OCI-LY1 (cell line): ENCODE measurements around the gene PGF.

Experiments used
- EZH2 ChIP-seq: fragments of 200-600 bp; sonication (generic), shearing (Covaris generic); IDR thresholded peaks from 2 replicates; pipeline ENCODE4 v1.8.0; 2017; ENCODE audit warnings: borderline replicate concordance, mixed run types, mild to moderate bottlenecking, antibody characterized with exemption, low read length, moderate library complexity, mixed read lengths
- TF ChIP-seq, protein P1 (sequence below): fragments of 200-600 bp; sonication (generic), shearing (Covaris generic); IDR thresholded peaks from 2 replicates; pipeline ENCODE4 v1.5.1; 2017; ENCODE audit warnings: mild to moderate bottlenecking, antibody characterized with exemption, low read length, moderate library complexity, mixed read lengths

DNA sequence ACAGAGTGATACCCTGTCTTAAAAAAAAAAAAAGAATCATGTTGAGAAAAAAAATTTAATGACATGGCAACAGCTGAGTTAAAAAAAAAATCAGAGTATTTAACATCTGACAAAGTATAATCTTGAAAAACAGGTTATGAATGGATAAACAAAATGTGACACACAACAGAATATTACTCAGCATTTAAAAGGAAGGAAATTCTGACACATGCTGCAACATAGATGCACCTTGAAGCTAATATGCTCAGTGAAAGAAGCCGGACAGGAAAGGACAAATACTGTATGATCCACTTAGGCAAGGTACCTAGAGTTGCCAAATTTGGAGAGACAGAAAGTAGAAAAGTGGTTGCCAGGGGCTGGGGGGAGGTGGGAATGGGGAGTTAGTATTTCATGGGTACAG, 27.9 kb upstream of the PGF start:
- TF ChIP-seq, protein P1, sequence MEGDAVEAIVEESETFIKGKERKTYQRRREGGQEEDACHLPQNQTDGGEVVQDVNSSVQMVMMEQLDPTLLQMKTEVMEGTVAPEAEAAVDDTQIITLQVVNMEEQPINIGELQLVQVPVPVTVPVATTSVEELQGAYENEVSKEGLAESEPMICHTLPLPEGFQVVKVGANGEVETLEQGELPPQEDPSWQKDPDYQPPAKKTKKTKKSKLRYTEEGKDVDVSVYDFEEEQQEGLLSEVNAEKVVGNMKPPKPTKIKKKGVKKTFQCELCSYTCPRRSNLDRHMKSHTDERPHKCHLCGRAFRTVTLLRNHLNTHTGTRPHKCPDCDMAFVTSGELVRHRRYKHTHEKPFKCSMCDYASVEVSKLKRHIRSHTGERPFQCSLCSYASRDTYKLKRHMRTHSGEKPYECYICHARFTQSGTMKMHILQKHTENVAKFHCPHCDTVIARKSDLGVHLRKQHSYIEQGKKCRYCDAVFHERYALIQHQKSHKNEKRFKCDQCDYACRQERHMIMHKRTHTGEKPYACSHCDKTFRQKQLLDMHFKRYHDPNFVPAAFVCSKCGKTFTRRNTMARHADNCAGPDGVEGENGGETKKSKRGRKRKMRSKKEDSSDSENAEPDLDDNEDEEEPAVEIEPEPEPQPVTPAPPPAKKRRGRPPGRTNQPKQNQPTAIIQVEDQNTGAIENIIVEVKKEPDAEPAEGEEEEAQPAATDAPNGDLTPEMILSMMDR: no peak
- no peak for TF ChIP-seq EZH2
